K562 (cell line): ENCODE results near the gene ATCAY. TPM values are rescaled to one million over a fixed set of nuclear protein-coding genes. Genes with fewer than 3 reads are reported as not detected.

Source experiments
- CXXC5 ChIP-seq: fragments of 250-450 bp; sonication (Bioruptor Pico); IDR thresholded peaks from 2 replicates; pipeline ENCODE4 v1.8.0; 2022; ENCODE audit warnings: inconsistent platforms, mild to moderate bottlenecking, moderate library complexity
- FOXA3 ChIP-seq, 2 experiments: fragments of 450-650 bp in 1 of 2; sonication (generic) in 1 of 2; formaldehyde crosslinking; IDR thresholded peaks in 1 of 2; conservative IDR thresholded peaks in 1 of 2; 2 replicates each; pipeline versions ENCODE4 v1.4.0 to v1.8.0; 2020 to 2022; ENCODE audit warnings: mild to moderate bottlenecking in 2 of 2, missing genetic modification reagents in 1 of 2
- GATAD2A ChIP-seq: fragments of 450-650 bp; IDR thresholded peaks from 2 replicates; pipeline ENCODE4 v1.6.1; 2017
- GTF2A2 ChIP-seq: IDR thresholded peaks from 2 replicates; pipeline ENCODE4 v1.6.1; 2016; ENCODE audit warnings: mild to moderate bottlenecking, missing genetic modification characterization, missing compliant biosample characterization
- HMG20B ChIP-seq: fragments of 250-450 bp; sonication (Bioruptor Pico); IDR thresholded peaks from 2 replicates; pipeline ENCODE4 v1.5.0; 2021; ENCODE audit warnings: mild to moderate bottlenecking
- KDM2B ChIP-seq: fragments of 250-450 bp; sonication (Bioruptor Pico); IDR thresholded peaks from 2 replicates; pipeline ENCODE4 v1.8.0; 2021; ENCODE audit warnings: mild to moderate bottlenecking, moderate library complexity
- PHB ChIP-seq: fragments of 250-450 bp; sonication (Bioruptor Pico); IDR thresholded peaks from 2 replicates; pipeline ENCODE4 v1.5.0; 2021
- RB1 ChIP-seq: fragments of 450-650 bp; IDR thresholded peaks from 2 replicates; pipeline ENCODE4 v1.6.1; 2017; ENCODE audit warnings: low read depth, mild to moderate bottlenecking
- RCOR1 ChIP-seq, 2 experiments: IDR thresholded peaks; 2 replicates each; pipeline ENCODE4 v1.6.1; 2012; ENCODE audit warnings: low read depth in 2 of 2, low read length in 2 of 2, borderline replicate concordance in 1 of 2, improper control_type of control experiment in 1 of 2
- RFX7 ChIP-seq: fragments of 250-450 bp; sonication (Bioruptor Pico); IDR thresholded peaks from 2 replicates; pipeline ENCODE4 v1.5.1; 2021; ENCODE audit warnings: mild to moderate bottlenecking
- SMAD1 ChIP-seq: fragments of 150-350 bp; IDR thresholded peaks from 2 replicates; pipeline ENCODE4 v1.6.1; 2014; ENCODE audit warnings: low read length, low read depth; ENCODE audit not compliant: partially characterized antibody
- SMAD2 ChIP-seq: fragments of 150-350 bp; IDR thresholded peaks from 2 replicates; pipeline ENCODE4 v1.6.1; 2014; ENCODE audit warnings: low read depth, mild to moderate bottlenecking, low read length
- TEAD1 ChIP-seq, 2 experiments: fragments of 450-650 bp in 1 of 2; sonication (generic) in 1 of 2; formaldehyde crosslinking; IDR thresholded peaks; 2 replicates each; pipeline versions ENCODE4 v1.4.0 to v1.8.0; 2020 to 2022; ENCODE audit warnings: mild to moderate bottlenecking in 2 of 2, missing genetic modification reagents in 1 of 2
- ZNF316 ChIP-seq: fragments of 450-650 bp; IDR thresholded peaks from 2 replicates; pipeline ENCODE4 v1.6.1; 2016
- ZNF707 ChIP-seq: fragments of 250-450 bp; sonication (Bioruptor Pico); conservative IDR thresholded peaks from 2 replicates; pipeline ENCODE4 v1.8.0; 2022; ENCODE audit warnings: inconsistent platforms, mild to moderate bottlenecking, moderate library complexity
- polyA plus RNA-seq, 8 experiments: library from polyadenylated mRNA; depleted of rRNA in 4 of 8; stranded (reverse) in 5 of 8; unstranded in 3 of 8; fragments of >200 nt; fragmentation: Nextera tagmentation in 2 of 8; fragmentation: Illumina TruSeq in 1 of 8; extraction: Ambion mirVana in 2 of 8; extraction: Trizol in 1 of 8; gene quantifications; 2 replicates each; pipeline versions ENCODE4 v1.2.1 to v1.2.3, GENCODE V29; 2011 to 2014; ENCODE audit warnings: inconsistent platforms in 1 of 8, missing spikeins in 1 of 8
- total RNA-seq, 7 experiments: library from RNA; depleted of rRNA in 6 of 7; stranded (reverse); fragments of >200 nt in 6 of 7; fragmentation: Illumina TruSeq in 2 of 7; extraction: Trizol in 2 of 7; gene quantifications; 2 replicates each; pipeline versions ENCODE4 v1.2.1 to v1.2.3, GENCODE V29; 2011 to 2021; ENCODE audit warnings: low replicate concordance in 1 of 7
- TF ChIP-seq, protein P1 (sequence below): fragments of 450-650 bp; IDR thresholded peaks from 2 replicates; pipeline ENCODE4 v1.6.1; 2016; ENCODE audit warnings: mild to moderate bottlenecking
- TF ChIP-seq, protein P2 (sequence below), 3 experiments: fragments of 200-800 bp in 1 of 3; sonication (Bioruptor generic) in 1 of 3; sonication (generic) in 1 of 3; formaldehyde crosslinking in 1 of 3; IDR thresholded peaks; 2 replicates each; pipeline versions ENCODE4 v1.6.1 to v1.8.0; 2016 to 2022; ENCODE audit warnings: mild to moderate bottlenecking in 2 of 3, missing compliant biosample characterization in 2 of 3, missing genetic modification characterization in 2 of 3, missing genetic modification reagents in 1 of 3
- TF ChIP-seq, protein P3 (sequence below): sonication (generic); formaldehyde crosslinking; IDR thresholded peaks from 2 replicates; pipeline ENCODE4 v1.8.1; 2023; ENCODE audit warnings: mild to moderate bottlenecking, missing genetic modification reagents, moderate library complexity
- TF ChIP-seq, protein P4 (sequence below): fragments of 250-450 bp; sonication (Bioruptor Pico); IDR thresholded peaks from 2 replicates; pipeline ENCODE4 v1.4.0; 2020; ENCODE audit warnings: mild to moderate bottlenecking, moderate library complexity, borderline replicate concordance

The ATCAY gene
- total and polyA plus RNA-seq, 9 of the 15 experiments (the other 6 are each of a cell fraction or from before 2014, with no cell fraction given): not detected

DNA sequence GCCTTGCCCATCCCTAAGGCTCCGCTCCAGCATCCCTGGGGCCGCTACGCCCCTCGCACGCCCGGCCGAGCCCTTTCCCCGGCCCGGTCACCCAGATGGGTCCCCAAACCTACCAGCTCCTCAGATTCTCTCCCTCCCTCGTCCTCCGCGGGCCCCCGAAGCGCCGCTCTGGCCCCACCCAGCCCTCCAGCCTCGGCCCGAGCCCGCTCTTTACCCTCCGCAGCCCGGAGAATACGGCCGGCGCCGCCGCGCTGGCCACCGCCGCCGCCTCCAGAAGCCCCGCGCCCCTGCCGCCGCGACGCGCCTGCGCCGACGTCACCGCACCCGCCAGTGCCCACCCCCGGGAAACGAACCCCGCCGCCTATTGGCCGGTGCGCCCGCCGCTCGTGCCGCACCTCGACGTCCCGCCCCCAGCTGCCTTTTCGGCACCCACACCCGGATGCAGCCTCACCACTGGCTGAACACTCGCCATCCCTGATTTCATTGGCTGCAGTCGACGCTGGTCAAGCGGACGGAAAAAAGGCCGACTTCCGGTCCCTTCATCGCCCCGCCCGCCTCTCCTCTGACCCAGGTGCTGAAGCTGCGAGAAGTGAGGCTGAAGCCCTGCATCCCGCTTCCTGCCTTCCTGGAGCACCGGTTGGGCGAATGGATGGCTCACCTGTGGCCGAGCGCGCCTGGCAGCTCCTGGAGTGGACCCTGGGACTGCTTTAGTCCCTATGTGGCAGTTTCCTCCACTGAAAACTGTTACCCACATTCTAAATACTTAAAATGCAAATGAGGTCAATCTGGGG is 90.5 kb downstream of the ATCAY start, which contains the start of gene DAPK3 (continued):
- TF ChIP-seq ZNF707 (no peak), RFX7 (CRISPR knock-in tag) (no peak), ZNF316 (no peak), HMG20B (CRISPR knock-in tag) (no peak), PHB (CRISPR knock-in tag) (no peak), SMAD1 (no peak), GATAD2A (no peak), KDM2B (0 out of 2 replicates have a peak, but pooled peaks have one; percentile 56), TEAD1 (CRISPR knock-in tag; IDR thresholded peaks at IDR 0.05) (0 out of 4 replicates have a peak, but pooled peaks of 1 of the 2 experiments have one; percentile 26), FOXA3 (CRISPR knock-in tag; conservative IDR thresholded peaks at IDR 0.05 in 1 of 2, IDR thresholded peaks at IDR 0.05 in 1 of 2) (no peak), CXXC5 (peak; percentile 98), RB1 (0 out of 2 replicates have a peak, but pooled peaks have one; percentile 26), RCOR1 (IDR thresholded peaks at IDR 0.05; ENCODE audit: borderline replicate concordance in 1 of 2, low read depth in 2 of 2, low read length in 2 of 2) (peak in 1 of 2 experiments; percentile 68; a peak in 1 of 4 replicates), SMAD2 (no peak), GTF2A2 (tag) (no peak)
- TF ChIP-seq, protein P1, sequence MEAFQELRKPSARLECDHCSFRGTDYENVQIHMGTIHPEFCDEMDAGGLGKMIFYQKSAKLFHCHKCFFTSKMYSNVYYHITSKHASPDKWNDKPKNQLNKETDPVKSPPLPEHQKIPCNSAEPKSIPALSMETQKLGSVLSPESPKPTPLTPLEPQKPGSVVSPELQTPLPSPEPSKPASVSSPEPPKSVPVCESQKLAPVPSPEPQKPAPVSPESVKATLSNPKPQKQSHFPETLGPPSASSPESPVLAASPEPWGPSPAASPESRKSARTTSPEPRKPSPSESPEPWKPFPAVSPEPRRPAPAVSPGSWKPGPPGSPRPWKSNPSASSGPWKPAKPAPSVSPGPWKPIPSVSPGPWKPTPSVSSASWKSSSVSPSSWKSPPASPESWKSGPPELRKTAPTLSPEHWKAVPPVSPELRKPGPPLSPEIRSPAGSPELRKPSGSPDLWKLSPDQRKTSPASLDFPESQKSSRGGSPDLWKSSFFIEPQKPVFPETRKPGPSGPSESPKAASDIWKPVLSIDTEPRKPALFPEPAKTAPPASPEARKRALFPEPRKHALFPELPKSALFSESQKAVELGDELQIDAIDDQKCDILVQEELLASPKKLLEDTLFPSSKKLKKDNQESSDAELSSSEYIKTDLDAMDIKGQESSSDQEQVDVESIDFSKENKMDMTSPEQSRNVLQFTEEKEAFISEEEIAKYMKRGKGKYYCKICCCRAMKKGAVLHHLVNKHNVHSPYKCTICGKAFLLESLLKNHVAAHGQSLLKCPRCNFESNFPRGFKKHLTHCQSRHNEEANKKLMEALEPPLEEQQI: no peak
- TF ChIP-seq, protein P2, sequence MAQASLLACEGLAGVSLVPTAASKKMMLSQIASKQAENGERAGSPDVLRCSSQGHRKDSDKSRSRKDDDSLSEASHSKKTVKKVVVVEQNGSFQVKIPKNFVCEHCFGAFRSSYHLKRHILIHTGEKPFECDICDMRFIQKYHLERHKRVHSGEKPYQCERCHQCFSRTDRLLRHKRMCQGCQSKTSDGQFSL (CRISPR knock-in tag; IDR thresholded peaks at IDR 0.05): no peak
- TF ChIP-seq, protein P2 (tag; IDR thresholded peaks at IDR 0.05): no peak
- TF ChIP-seq, protein P3, sequence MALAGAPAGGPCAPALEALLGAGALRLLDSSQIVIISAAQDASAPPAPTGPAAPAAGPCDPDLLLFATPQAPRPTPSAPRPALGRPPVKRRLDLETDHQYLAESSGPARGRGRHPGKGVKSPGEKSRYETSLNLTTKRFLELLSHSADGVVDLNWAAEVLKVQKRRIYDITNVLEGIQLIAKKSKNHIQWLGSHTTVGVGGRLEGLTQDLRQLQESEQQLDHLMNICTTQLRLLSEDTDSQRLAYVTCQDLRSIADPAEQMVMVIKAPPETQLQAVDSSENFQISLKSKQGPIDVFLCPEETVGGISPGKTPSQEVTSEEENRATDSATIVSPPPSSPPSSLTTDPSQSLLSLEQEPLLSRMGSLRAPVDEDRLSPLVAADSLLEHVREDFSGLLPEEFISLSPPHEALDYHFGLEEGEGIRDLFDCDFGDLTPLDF (CRISPR knock-in tag): peak; percentile 59; the same call in 1 of the 2 replicates
- TF ChIP-seq, protein P4, sequence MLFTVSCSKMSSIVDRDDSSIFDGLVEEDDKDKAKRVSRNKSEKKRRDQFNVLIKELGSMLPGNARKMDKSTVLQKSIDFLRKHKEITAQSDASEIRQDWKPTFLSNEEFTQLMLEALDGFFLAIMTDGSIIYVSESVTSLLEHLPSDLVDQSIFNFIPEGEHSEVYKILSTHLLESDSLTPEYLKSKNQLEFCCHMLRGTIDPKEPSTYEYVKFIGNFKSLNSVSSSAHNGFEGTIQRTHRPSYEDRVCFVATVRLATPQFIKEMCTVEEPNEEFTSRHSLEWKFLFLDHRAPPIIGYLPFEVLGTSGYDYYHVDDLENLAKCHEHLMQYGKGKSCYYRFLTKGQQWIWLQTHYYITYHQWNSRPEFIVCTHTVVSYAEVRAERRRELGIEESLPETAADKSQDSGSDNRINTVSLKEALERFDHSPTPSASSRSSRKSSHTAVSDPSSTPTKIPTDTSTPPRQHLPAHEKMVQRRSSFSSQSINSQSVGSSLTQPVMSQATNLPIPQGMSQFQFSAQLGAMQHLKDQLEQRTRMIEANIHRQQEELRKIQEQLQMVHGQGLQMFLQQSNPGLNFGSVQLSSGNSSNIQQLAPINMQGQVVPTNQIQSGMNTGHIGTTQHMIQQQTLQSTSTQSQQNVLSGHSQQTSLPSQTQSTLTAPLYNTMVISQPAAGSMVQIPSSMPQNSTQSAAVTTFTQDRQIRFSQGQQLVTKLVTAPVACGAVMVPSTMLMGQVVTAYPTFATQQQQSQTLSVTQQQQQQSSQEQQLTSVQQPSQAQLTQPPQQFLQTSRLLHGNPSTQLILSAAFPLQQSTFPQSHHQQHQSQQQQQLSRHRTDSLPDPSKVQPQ (CRISPR knock-in tag): no peak
